Measurements from ENCODE around the gene SH2D4B. TPM values are rescaled to one million over a fixed set of nuclear protein-coding genes. Genes with fewer than 3 reads are reported as not detected.

Gene SH2D4B
- total RNA-seq, 1 donor = under 0.01 TPM

DNA sequence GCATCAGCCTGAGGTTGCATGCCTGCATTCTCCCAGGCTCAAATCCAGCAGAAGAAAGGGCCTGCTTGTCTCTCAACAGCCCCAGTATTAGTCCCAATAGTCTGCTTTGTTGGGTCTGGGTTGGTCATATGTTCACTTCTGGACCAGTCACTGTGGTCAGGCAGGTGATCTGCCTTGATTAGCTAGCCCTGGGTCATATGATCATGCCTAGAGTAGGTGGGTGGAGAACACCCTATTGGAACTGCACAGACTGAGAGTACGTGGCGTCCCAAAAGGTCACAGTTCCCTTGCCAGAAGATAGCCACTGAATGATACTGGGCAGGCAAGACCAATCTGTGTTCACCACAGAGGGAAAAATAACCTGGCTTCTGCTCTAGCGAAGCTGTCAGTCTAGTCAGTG lies 80.1 kb downstream of the SH2D4B start:
- DNase-seq (ENCODE audit: low read depth in 2 of 3, low spot score in 2 of 3) = no peak

DNA sequence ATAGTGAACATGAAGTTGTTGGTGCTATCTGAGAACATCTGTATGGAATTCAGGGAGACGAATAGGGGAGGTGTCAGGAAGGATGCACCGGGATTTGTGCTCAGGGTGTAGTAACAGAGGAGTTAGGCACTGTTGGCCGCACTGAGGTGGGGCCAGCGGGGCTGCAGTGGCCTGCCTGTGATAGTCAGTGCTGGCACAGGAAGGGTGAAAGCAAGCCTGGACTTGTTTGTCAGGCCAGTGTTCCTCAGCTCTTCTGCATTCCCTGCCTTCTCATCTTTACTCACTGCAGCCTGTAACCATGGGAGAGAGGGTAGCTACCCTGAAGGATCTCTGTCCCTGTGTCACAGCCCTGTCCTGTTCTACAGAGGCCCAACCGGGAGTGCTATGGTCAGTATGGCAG lies 81.3 kb downstream of the SH2D4B start:
- no peak for DNase-seq (ENCODE audit: low read depth in 2 of 3, low spot score in 2 of 3)

DNA sequence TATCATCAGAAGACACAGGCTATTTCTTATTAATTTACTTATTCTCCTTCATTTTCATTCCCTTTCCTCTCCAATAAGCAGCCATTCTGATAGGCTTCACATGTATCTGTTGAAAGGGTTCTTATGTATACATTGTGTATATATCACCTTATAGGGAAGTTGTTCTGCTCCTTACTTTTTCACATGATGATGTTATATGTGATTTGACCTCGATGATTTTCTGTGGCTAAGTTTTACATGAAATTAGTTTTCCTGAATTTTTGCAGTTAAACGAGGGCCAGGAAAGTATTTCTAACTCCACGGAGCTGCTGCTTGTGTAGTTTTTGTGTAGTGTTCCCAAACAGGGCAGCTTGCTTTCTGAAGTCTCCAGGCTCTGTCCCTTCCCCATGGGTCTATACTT lies 84.5 kb downstream of the SH2D4B start:
- no peak for DNase-seq (ENCODE audit: low read depth in 2 of 3, low spot score in 2 of 3)

DNA sequence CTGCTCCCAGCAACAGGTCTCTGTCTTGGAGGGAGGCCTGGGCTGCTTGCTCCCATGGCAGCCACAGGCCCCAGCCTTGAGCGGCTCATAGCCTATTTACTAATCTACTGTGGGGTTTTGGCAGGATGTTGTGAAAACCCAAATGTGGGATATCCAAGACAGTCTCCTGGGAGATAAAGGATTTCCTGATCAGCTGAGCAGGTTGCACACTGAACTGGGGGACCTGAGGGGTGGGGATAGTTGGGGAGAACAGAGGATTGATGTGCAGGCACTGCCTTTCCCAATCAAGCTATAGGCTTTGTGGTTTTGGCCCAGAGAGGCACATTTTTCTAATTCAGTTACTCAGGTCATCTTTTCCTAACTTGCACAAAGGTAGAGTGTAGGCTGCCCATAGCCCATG lies 92.6 kb downstream of the SH2D4B start:
- DNase-seq (ENCODE audit: low read depth in 2 of 3, low spot score in 2 of 3) = no peak

DNA sequence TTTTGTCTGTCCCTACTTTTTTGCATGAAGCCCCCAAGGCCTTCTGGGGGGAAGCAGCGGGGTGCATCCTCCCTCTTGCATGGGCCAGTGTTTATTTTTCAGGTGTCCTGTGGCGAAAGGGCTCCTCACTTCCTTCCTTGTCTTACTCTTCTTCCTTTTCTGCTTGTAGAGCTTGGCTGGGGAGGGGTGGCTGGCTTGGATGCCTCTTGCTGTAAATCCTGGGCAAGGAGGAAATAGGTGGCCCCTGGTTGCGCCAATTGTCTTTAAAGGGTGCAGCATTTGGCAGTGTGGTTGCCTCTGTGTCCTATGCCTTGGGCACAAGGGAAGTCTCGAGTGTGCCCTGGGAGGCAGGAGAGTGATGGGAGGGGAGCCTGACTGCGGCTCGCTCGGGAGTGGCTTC lies 95.0 kb downstream of the SH2D4B start:
- no peak for DNase-seq (ENCODE audit: low read depth in 2 of 3, low spot score in 2 of 3)

DNA sequence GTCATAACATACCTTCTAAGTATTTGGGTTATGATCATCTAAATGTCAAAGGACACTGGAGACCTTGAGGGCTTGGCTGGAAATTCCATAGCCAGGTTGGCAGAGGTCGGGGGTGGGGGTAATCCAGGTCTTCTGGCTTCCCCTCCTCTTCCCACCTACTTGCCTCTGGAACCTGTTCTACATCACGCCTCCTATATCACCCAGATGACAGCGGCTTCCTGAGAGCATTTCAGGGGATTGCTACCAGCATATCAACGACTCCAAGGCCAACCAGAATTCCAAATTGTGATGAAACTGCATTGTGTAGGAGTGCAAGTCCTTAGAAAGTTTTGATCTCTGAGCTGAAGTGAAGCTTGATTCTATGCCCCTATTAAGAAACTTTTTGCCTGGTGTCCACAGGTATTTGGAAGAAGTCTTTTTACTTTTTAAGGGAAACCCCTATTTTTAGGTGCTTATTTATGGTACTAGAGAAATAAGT lies 95.7 kb downstream of the SH2D4B start:
- DNase-seq (ENCODE audit: low read depth in 2 of 3, low spot score in 2 of 3) = no peak

DNA sequence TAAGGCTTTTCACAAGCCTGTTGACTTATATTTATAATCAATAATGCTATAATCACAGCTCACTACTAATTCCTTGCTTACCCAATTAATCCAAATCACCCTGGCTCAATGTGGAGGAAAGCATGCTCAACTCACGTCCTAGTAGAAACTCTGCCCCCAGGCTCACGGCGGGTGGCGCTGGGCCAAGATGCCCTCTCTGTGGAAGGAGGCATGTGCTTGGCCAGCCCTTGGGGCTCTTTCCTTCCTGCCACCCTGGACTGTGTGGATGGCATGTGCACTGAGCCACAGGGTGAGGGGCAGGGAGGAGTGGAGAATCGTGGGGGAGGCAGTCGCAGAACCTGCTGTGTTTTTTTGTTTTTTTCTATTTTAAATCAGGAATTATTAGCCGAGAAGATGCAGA lies 96.2 kb downstream of the SH2D4B start:
- no peak for DNase-seq (ENCODE audit: low read depth in 2 of 3, low spot score in 2 of 3)

DNA sequence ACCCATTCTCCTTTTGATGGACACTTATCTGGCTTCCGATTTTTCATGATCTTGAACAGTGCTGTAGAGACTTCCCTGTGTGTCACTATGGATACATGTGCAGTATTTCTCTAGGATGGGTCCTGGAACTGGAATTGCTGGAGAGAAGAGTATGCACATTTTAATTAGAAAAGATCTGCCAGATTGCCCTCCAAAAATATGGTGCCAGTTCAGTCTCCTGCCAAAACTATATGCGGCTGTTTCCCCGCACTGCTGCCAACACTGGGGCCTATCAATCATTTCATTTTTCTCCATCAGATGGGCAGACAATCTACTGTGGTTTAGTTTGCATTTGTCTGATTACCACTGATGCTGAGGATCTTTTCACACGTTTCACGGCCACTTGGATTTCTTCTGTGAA lies 105.0 kb downstream of the SH2D4B start:
- no peak for DNase-seq (ENCODE audit: low read depth in 2 of 3, low spot score in 2 of 3)

DNA sequence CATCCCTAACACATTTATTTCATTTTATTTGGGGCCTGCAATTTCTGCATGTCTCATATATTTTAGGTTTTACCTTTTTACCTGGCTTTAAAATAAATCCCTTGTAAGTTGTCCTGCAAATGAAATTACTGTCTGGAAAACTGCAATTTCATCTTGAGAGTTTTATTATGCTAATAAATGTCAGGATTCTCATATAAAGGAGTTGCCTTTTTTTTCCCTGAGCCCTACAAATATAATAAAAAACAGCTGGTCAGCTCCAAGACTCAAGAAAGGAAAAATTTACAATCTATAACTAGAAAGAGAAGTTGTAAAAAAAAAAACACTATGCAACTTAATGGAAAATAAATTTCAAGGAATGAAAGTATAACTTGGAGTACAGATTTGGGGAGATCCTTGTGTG lies 108.7 kb downstream of the SH2D4B start:
- no peak for DNase-seq (ENCODE audit: low read depth in 2 of 3, low spot score in 2 of 3)

DNA sequence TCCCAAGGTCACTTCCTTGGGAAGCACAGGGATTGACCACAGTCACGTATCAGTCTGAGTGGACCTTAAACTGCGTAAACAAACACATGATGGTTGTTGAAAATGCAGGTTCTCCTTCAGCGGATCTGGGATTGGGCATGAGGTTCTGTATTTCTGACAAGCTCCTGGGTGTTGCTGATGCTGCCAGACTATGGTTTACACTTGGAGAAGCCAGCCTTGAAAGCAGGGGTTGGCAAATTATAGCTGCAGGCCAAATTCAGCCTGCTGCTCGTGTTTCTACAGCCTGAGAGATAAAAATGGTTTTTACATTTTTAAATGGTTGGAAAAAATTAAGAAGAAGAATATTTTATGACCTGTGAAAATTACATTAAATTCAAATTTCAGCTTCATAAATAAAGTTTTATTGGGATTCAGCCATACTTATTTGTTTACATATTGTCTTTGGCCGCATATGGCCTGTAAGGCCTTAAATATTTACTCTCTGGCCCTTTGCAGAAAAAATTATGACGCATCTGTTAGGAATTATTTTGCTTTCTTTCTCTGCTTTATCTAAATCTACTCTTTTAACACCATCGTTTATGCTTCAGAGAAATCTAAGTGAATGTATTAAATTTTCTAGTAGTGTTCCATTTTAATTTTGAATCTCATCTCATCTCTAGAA lies 109.6 kb downstream of the SH2D4B start:
- DNase-seq (ENCODE audit: low read depth in 2 of 3, low spot score in 2 of 3) = no peak

DNA sequence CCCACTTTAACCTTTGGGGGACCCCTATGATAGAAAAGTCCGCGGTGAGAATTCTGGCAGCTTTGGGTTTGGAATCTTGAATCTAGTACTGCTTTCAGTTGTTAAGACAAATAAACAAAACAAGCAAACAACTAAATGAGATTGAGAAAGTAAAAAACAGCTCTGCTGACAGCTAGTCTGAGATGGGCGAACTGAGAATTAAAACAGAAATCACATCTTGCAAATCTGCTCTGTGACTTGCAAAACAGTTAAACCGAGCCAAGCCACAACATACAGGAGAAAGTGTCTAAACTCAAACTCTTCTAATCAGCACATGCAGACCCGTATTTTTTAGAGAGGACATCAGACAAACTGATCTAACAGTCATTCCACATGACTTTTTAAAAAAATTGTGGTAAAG lies 110.4 kb downstream of the SH2D4B start:
- DNase-seq (ENCODE audit: low read depth in 2 of 3, low spot score in 2 of 3) = no peak

DNA sequence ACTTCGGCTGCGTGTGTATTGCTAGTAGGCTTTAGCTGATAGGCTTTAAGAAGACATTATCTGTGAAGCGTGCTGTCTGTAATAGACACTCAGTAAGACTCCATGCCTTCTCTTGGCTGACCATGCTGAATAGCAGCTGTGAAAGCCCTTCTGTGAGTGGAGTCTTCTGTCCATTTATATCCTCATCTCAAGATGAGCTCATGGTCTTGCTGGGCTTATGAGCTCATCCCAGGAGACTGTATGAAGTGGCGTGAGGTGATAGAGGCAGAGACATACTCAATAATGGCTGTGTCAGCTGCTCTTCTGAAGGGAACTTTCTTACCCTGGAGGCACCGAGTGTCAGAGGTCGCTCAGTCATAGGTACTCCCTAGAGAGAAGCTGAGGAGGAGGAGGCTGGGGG lies 111.5 kb downstream of the SH2D4B start:
- no peak for DNase-seq (ENCODE audit: low read depth in 2 of 3, low spot score in 2 of 3)

DNA sequence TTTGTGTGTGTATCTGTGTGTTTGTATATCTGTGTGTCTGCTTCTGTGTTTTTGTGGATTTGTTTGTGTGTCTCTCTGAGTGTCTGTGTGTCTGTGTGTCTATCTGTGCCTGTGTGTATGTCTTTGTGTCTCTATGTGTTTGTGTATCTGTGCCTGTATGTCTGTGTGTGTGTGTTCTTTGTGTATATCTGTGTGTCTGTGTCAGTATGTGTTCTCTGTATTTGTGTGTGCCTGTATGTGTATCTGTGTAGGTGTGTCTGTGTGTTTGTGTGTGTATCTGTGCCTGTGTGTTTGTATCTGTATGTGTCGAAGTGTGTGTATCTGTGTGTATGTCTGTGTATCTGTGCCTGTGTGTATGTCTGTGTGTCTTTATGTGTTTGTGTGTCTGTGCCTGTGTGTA lies 118.2 kb downstream of the SH2D4B start:
- DNase-seq (ENCODE audit: low read depth in 2 of 3, low spot score in 2 of 3) = no peak

DNA sequence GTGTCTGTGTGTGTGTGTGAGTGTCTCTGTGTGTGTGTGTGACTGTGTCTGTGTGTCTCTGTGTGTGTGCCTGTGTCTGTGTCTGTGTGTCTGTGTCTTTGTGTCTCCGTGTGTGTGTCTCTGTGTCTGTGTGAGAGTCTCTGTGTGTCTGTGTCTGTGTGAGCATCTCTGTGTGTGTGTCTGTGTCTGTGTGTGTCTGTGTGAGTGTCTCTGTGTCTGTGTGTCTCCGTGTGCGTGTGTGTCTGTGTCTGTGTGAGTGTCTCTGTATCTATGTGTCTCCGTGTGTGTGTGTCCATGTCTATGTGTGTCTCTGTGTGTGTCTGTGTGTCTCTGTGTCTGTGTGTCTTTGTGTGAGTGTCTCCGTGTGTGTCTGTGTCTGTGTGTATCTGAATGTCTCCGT lies 120.4 kb downstream of the SH2D4B start:
- DNase-seq (ENCODE audit: low read depth in 2 of 3, low spot score in 2 of 3) = no peak

DNA sequence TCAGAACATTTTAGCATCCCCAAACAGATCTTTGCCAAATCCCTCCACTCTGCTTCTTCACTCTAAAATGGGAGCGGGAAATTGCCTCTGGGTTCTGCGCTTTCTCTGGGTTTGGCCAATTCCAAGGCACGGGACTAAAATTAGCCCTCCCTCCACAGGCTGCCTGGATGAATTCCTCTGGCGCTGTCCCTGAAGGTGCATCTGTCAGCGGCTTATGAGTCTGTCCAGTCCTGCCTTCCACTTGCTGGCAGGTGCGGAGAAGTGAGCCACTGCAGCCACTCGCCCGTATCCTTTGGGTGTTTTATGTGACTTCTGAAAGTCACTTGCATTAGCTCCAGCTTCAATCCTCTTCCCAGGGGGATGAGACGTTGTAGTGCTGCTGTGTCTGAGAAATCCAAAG lies 121.6 kb downstream of the SH2D4B start:
- no peak for DNase-seq (ENCODE audit: low read depth in 2 of 3, low spot score in 2 of 3)

DNA sequence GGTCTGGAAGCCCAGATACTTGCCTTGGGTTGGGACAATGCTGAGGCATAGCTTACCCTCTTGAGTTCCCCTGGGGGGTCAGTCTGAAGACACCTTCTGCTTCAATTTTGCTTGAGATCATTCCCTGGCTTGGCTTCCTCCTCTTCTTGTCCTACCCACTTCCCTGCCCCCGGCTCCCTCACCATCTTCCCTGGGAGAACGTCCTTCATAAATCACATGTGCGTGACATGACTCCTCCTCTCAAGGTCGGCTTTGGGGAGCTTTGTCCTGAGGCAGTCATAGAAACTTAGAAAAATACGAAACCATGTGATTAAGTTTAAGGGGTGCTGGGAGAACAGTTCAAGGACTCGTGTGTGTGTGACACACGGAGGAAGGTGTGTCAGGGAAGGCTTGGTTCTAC lies 122.6 kb downstream of the SH2D4B start:
- DNase-seq (ENCODE audit: low read depth in 2 of 3, low spot score in 2 of 3) = no peak

DNA sequence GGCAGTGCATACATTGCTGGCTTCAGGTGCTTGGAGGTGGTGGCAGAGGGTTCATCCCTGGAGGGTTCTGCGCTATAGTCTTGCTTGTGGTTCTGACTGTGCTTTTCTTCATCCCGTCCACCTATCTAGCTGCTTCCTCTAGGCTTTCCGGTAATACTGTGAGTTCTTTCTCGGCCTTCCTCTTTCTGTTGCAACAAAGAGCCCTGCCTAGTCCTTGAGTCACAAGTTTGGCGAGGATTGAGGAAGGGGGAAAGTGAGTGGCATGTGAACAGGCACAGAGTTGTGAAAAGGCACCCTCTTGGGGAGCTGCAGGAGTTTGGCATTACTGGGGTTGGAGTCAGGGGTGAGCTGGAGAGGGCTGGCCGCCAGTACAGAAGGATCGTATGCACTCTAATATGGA lies 123.0 kb downstream of the SH2D4B start:
- peak in 2 of 3 donors; percentile 48 to 79 for DNase-seq (ENCODE audit: low read depth in 2 of 3, low spot score in 2 of 3)

DNA sequence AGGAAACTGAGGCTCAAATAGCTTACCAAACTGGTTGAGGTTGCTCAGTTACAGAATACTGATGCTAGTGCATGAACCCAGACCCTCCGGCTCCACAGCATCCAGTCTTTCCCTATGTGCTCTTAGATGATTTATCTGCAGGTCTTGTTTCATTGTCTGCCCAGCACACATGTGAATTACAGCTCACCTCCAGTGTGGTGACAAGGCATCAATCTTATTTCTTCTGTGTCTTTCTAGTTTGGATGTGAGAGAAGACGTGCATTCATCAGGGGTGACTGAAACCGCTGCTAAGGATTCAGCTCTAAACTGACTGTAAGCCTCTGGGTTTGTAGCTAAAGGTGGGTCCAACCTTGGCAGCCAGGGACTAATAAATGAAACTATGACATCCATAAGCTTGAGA lies 123.8 kb downstream of the SH2D4B start:
- DNase-seq (ENCODE audit: low read depth in 2 of 3, low spot score in 2 of 3) = no peak

DNA sequence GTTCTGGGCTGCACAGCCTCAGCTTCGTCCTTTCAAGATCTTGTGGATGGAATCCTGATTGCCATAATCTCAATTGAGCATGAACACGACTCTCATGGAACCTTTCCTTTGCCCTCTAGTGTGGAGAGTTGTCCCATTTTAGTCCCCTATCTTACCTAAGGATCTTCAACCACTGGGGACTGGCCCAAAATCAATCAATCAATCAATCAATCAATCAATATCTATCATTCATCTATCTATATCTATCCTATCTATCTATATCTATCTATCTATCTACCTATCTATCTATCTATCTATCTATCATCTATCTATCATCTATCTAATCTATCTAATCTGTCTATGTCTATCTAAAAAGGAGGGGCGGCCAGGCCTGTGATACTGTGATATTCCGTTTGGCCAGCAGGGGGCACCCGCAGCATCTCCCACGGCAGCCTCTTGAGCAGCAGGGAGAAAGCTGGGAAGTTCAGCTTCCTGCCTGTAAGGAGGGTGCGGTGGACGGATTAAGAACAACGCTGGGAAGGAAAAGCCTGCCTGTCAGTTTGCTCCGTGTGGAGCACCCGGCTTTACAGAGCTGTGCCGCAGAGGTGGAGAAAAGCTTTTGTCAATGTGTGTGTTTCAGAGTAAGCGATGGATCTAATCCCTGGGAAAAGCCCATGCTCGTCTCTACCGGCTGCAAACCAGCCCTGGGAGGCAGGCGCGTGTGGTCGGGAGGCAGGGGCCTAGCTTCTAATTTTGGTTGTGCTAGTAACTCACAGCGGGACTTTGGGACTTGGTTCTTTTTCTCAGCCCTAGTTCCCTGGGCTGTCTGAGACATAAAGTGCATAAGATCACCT lies 124.9 kb downstream of the SH2D4B start:
- peak; percentile 44 to 57 (median 49) for DNase-seq (ENCODE audit: low read depth in 2 of 3, low spot score in 2 of 3)

DNA sequence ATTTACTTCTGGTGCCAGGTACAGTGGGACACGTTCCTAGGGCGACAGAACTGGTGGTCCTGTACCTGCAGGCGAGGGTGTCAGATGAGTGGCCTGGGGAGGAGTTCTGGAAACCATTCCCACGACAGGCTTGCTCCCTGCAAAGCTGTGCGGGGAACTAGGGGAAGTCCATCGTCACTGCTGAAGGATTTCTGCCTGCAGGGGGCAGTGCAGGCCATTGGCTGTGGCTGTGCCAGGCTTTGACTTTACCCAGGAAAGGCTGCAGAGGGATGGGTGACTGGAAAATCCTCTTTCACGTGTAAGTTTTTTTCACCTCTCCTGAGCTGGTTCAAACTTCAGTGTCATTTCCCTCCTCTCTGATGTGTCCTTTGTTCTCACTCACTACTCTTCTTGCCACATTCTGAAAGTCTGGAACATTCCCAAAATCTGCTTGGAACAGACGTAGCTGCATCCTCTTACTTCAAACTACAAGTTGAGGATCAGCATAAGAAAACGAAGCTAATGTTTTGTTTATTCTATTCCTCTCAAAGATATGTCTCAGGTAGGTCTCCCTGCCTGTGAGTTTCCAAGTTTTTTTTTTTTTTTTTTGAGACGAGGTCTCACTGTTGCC lies 126.5 kb downstream of the SH2D4B start:
- DNase-seq (ENCODE audit: low read depth in 2 of 3, low spot score in 2 of 3) = peak in 2 of 3 donors; percentile 47 to 58

DNA sequence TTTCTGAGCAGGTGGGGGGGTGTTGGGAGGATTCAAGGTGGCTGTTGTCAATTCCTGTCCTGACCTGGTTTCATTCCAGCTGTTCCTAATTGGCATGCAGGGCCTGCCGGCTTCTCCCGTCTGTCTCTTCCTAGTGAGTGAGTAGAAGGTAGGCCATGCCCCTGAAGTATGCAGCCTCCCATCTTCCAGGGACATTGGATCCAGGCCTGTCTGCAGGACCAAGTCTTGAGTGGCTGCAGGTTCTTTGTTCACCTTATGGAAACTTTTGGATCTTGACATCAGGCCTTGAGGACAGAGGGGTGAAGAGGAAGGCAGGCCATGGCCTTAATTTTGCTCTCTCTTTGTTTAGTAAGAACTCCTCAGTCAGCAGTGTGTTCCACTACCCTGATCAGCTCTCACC lies 131.8 kb downstream of the SH2D4B start:
- no peak for DNase-seq (ENCODE audit: low read depth in 2 of 3, low spot score in 2 of 3)

DNA sequence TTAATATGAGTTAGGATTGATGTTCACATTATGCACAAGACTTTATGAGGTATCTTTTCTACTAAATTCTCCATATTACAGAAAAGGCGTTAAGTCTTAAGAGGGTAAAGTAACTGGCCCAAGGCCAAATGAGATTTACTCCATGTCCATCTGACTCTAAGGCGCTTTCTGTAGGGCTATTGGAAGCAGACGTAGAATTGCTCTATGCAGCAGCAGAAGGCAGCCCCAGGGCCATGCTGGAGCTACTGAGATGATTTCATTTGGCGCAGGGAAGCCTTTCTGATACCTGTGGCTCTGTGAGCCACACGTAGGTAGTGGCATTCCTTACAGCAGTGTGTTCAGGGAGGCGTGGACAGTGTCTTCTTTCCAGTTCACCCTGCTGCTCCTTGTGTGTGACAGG lies 133.1 kb downstream of the SH2D4B start:
- no peak for DNase-seq (ENCODE audit: low read depth in 2 of 3, low spot score in 2 of 3)

Measured in hematopoietic multipotent progenitor cell (in vitro differentiated cells).